K562 (cell line): Measurements from ENCODE around the gene SAPCD1. TPM values are rescaled to one million over a fixed set of nuclear protein-coding genes. Genes with fewer than 3 reads are reported as not detected.

Source experiments
- CBFA2T3 ChIP-seq: fragments of 450-650 bp; IDR thresholded peaks from 2 replicates; pipeline ENCODE4 v1.6.1; 2017
- CBX3 ChIP-seq, 2 experiments: IDR thresholded peaks; 1 replicate in 1 of 2; 2 replicates in 1 of 2; pipeline ENCODE4 v1.6.1; 2012; ENCODE audit warnings: inconsistent platforms in 2 of 2, low read length in 2 of 2, borderline replicate concordance in 1 of 2, control low read depth in 1 of 2
- CHD4 ChIP-seq: fragments of 200-600 bp; sonication (generic); IDR thresholded peaks from 3 replicates; pipeline ENCODE4 v1.6.1; 2012; ENCODE audit warnings: low read depth, mild to moderate bottlenecking, mixed read lengths, low read length, inconsistent platforms; ENCODE audit not compliant: insufficient read depth, insufficient replicate concordance, poor library complexity, severe bottlenecking
- DIDO1 ChIP-seq: fragments of 450-650 bp; IDR thresholded peaks from 2 replicates; pipeline ENCODE4 v1.6.1; 2016; ENCODE audit warnings: low read depth, missing biosample characterization, missing genetic modification characterization
- HEY1 ChIP-seq: fragments of 250-450 bp; sonication (Bioruptor Pico); IDR thresholded peaks from 2 replicates; pipeline ENCODE4 v1.5.0; 2020; ENCODE audit warnings: mild to moderate bottlenecking, moderate library complexity, borderline replicate concordance
- IRF1 ChIP-seq: sonication (generic); formaldehyde crosslinking; IDR thresholded peaks from 2 replicates; pipeline ENCODE4 v1.8.0; 2022; ENCODE audit warnings: missing genetic modification reagents, mild to moderate bottlenecking, borderline replicate concordance
- KDM2B ChIP-seq: fragments of 250-450 bp; sonication (Bioruptor Pico); IDR thresholded peaks from 2 replicates; pipeline ENCODE4 v1.8.0; 2021; ENCODE audit warnings: mild to moderate bottlenecking, moderate library complexity
- NELFE ChIP-seq: IDR thresholded peaks from 2 replicates; pipeline ENCODE4 v1.6.1; 2011; ENCODE audit warnings: mild to moderate bottlenecking; ENCODE audit not compliant: insufficient read depth, insufficient read length
- PTTG1 ChIP-seq: fragments of 450-650 bp; IDR thresholded peaks from 2 replicates; pipeline ENCODE4 v1.6.1; 2016; ENCODE audit warnings: low read depth, mild to moderate bottlenecking, missing genetic modification characterization, missing compliant biosample characterization
- RHOXF2B ChIP-seq: fragments of 250-450 bp; sonication (Bioruptor Pico); conservative IDR thresholded peaks from 2 replicates; pipeline ENCODE4 v1.5.1; 2021
- RREB1 ChIP-seq: fragments of 250-450 bp; sonication (Bioruptor Pico); IDR thresholded peaks from 2 replicates; pipeline ENCODE4 v1.4.0; 2020
- SPI1 ChIP-seq: IDR thresholded peaks from 2 replicates; pipeline ENCODE4 v1.6.1; 2011; ENCODE audit warnings: low read depth, low read length, control low read depth, borderline replicate concordance
- SREBF2 ChIP-seq: sonication (generic); formaldehyde crosslinking; IDR thresholded peaks from 2 replicates; pipeline ENCODE4 v1.4.0; 2020; ENCODE audit warnings: mild to moderate bottlenecking, missing genetic modification reagents
- TRIM24 ChIP-seq, 2 experiments: fragments of 450-650 bp; IDR thresholded peaks; 2 replicates each; pipeline ENCODE4 v1.6.1; 2016
- ZC3H11A ChIP-seq: IDR thresholded peaks from 2 replicates; pipeline ENCODE4 v1.6.1; 2012; ENCODE audit warnings: low read depth, low read length, improper control_type of control experiment
- ZNF174 ChIP-seq: fragments of 250-450 bp; sonication (Bioruptor Pico); IDR thresholded peaks from 2 replicates; pipeline ENCODE4 v1.4.0; 2020; ENCODE audit warnings: mild to moderate bottlenecking
- ZNF212 ChIP-seq: fragments of 450-650 bp; formaldehyde crosslinking; IDR thresholded peaks from 2 replicates; pipeline ENCODE4 v1.4.0; 2020; ENCODE audit warnings: mild to moderate bottlenecking
- ZNF232 ChIP-seq: sonication (generic); formaldehyde crosslinking; IDR thresholded peaks from 2 replicates; pipeline ENCODE4 v1.8.0; 2022; ENCODE audit warnings: mild to moderate bottlenecking, missing genetic modification reagents
- ZNF583 ChIP-seq: fragments of 250-450 bp; sonication (Bioruptor Pico); IDR thresholded peaks from 2 replicates; pipeline ENCODE4 v1.4.0; 2020
- ZNF764 ChIP-seq: fragments of 250-450 bp; sonication (Bioruptor Pico); IDR thresholded peaks from 2 replicates; pipeline ENCODE4 v1.4.0; 2020; ENCODE audit warnings: low read depth, mild to moderate bottlenecking, moderate library complexity
- ZSCAN29 ChIP-seq: fragments of 450-650 bp; IDR thresholded peaks from 2 replicates; pipeline ENCODE4 v1.6.1; 2017
- polyA plus RNA-seq, 8 experiments: library from polyadenylated mRNA; depleted of rRNA in 4 of 8; stranded (reverse) in 5 of 8; unstranded in 3 of 8; fragments of >200 nt; fragmentation: Nextera tagmentation in 2 of 8; fragmentation: Illumina TruSeq in 1 of 8; extraction: Ambion mirVana in 2 of 8; extraction: Trizol in 1 of 8; gene quantifications; 2 replicates each; pipeline versions ENCODE4 v1.2.1 to v1.2.3, GENCODE V29; 2011 to 2014; ENCODE audit warnings: inconsistent platforms in 1 of 8, missing spikeins in 1 of 8
- total RNA-seq, 7 experiments: library from RNA; depleted of rRNA in 6 of 7; stranded (reverse); fragments of >200 nt in 6 of 7; fragmentation: Illumina TruSeq in 2 of 7; extraction: Trizol in 2 of 7; gene quantifications; 2 replicates each; pipeline versions ENCODE4 v1.2.1 to v1.2.3, GENCODE V29; 2011 to 2021; ENCODE audit warnings: low replicate concordance in 1 of 7

Gene SAPCD1
- total and polyA plus RNA-seq, 9 of the 15 experiments (the other 6 are each of a cell fraction or from before 2014, with no cell fraction given): 2.6 to 30.2 (median 7.4) TPM

GRCh38 chr6:31739639-31740396, 22.6 kb upstream of the SAPCD1 start, which contains the start of gene MSH5 (continued):
- TF ChIP-seq ZNF583 (CRISPR knock-in tag) (peak; percentile 80; the same call in 1 of the 2 replicates), RHOXF2B (CRISPR knock-in tag) (peak; percentile 65; the same call in 1 of the 2 replicates), KDM2B (CRISPR knock-in tag) (peak; percentile 74; the same call in 1 of the 2 replicates), ZNF174 (CRISPR knock-in tag) (0 out of 2 replicates have a peak, but pooled peaks have one; percentile 0), ZNF764 (CRISPR knock-in tag) (peak; percentile 44; the same call in 1 of the 2 replicates), ZSCAN29 (0 out of 2 replicates have a peak, but pooled peaks have one; percentile 62), ZNF232 (peak; percentile 96), DIDO1 (peak; percentile 56; the same call in 1 of the 2 replicates), SREBF2 (CRISPR knock-in tag) (peak; percentile 91; the same call in 1 of the 2 replicates), SPI1 (peak; percentile 11; the same call in 1 of the 2 replicates), RREB1 (CRISPR knock-in tag) (no peak; the same call in 1 of the 2 replicates), CHD4 (peak; percentile 18), CBFA2T3 (no peak), TRIM24 (IDR thresholded peaks at IDR 0.05) (peak; percentile 39 to 40; a peak in 2 of 4 replicates), NELFE (no peak), IRF1 (CRISPR knock-in tag) (peak; percentile 95), PTTG1 (tag) (peak; percentile 28; the same call in 1 of the 2 replicates), ZNF212 (CRISPR knock-in tag) (peak; percentile 64; the same call in 1 of the 2 replicates), ZC3H11A (peak; percentile 77; the same call in 1 of the 2 replicates), HEY1 (0 out of 2 replicates have a peak, but pooled peaks have one; percentile 76), CBX3 (IDR thresholded peaks at IDR 0.05; ENCODE audit: borderline replicate concordance in 1 of 2, low read length in 2 of 2) (peak in 1 of 2 experiments; percentile 97; a peak in 1 of 3 replicates)
